ENCODE data around the gene USP14.
"Not testable (repeated sequence)": the region's sequence is repeated elsewhere in the genome, so short reads cannot be mapped to it uniquely, and the experiment has no call there.

The USP14 gene

GRCh38 chr18:158128-159036 is at the start of gene USP14:
Gene USP14 (plus strand): TSS chr18:158557. CDS start chr18:158699, 142 bp downstream.
- no peak for FAIRE-seq

- not testable (repeated sequence) for FAIRE-seq
Observed at GRCh38 chr18:108665-109063, 49.7 kb upstream of the USP14 start.

- FAIRE-seq, result not testable (repeated sequence)
Observed at GRCh38 chr18:109130-109921, 49.0 kb upstream of the USP14 start.

- FAIRE-seq, result not testable (repeated sequence)
Observed at GRCh38 chr18:109922-110261, 48.5 kb upstream of the USP14 start.

- FAIRE-seq, result not testable (repeated sequence)
Observed at GRCh38 chr18:110351-111201, 47.8 kb upstream of the USP14 start.

- FAIRE-seq, result no peak
Observed at GRCh38 chr18:111306-112014, 46.9 kb upstream of the USP14 start.

GRCh38 chr18:112015-112733 is 46.2 kb upstream of the USP14 start:
- peak; percentile 91 for FAIRE-seq

- FAIRE-seq, result not testable (repeated sequence)
Observed at GRCh38 chr18:120539-121260, 37.7 kb upstream of the USP14 start.

GRCh38 chr18:135045-135444 is 23.3 kb upstream of the USP14 start:
- FAIRE-seq, result no peak

- no peak for FAIRE-seq
Observed at GRCh38 chr18:136433-136832, 21.9 kb upstream of the USP14 start.

- FAIRE-seq, result no peak
Observed at GRCh38 chr18:137327-137726, 21.0 kb upstream of the USP14 start.

- FAIRE-seq, result no peak
Observed at GRCh38 chr18:140670-141266, 17.6 kb upstream of the USP14 start.

- not testable (repeated sequence) for FAIRE-seq
Observed at GRCh38 chr18:142624-143296, 15.6 kb upstream of the USP14 start.

- no peak for FAIRE-seq
Observed at GRCh38 chr18:148841-149240, 9.5 kb upstream of the USP14 start.

GRCh38 chr18:154151-154550 is 4.2 kb upstream of the USP14 start:
- no peak for FAIRE-seq

GRCh38 chr18:155688-156087 is 2.7 kb upstream of the USP14 start:
- no peak for FAIRE-seq

GRCh38 chr18:156514-157230 is 1.7 kb upstream of the USP14 start:
- no peak for FAIRE-seq

GRCh38 chr18:159037-159652 is 788 bp downstream of the USP14 start:
- no peak for FAIRE-seq

- no peak for FAIRE-seq
Observed at GRCh38 chr18:159933-160332, 1.6 kb downstream of the USP14 start.
